HG03442 (cell line): ENCODE measurements around the gene CXCL8.
"Not testable (repeated sequence)": the region's sequence is repeated elsewhere in the genome, so short reads cannot be mapped to it uniquely, and the experiment has no call there.

Experiments
- ATAC-seq: cut with Tn5 transposase; IDR thresholded peaks from one replicate; pipeline ENCODE4 v1.9.1; 2021; ENCODE audit warnings: mild to moderate bottlenecking, moderate library complexity; ENCODE audit not compliant: unreplicated experiment

CXCL8 gene

GRCh38 chr4:73740353-73740778 is at the start of gene CXCL8:
TSS of gene CXCL8 (plus strand) at chr4:73740569. CDS start at chr4:73740659, 90 bp downstream.
- no peak for ATAC-seq

GRCh38 chr4:73691201-73691600 is 49.2 kb upstream of the CXCL8 start:
- not testable (repeated sequence) for ATAC-seq

- no peak for ATAC-seq
Observed at GRCh38 chr4:73691759-73692158, 48.6 kb upstream of the CXCL8 start.

GRCh38 chr4:73692254-73692653 is 48.1 kb upstream of the CXCL8 start:
- ATAC-seq: no peak

- no peak for ATAC-seq
Observed at GRCh38 chr4:73692701-73693100, 47.7 kb upstream of the CXCL8 start.

GRCh38 chr4:73693811-73694210 is 46.6 kb upstream of the CXCL8 start:
- ATAC-seq: no peak

DNA sequence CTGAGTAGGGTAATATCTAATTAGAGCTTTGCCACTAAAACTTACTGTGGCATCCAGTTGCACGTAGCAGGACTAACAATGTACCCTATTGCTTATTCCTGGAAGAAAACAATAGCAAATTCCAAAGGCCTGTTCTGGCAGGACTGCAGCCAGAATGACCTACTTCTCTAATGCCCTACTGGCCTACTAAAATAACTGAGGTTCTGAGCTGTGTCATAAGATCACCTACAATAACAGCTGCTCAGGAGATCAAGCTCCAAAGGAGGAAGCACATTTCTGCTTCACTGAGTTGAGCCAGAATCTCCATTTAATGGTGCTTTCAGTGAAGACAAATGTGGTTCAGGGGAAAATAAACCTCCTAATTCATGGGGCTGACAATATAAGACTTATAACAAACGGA is 42.2 kb upstream of the CXCL8 start:
- no peak for ATAC-seq

DNA sequence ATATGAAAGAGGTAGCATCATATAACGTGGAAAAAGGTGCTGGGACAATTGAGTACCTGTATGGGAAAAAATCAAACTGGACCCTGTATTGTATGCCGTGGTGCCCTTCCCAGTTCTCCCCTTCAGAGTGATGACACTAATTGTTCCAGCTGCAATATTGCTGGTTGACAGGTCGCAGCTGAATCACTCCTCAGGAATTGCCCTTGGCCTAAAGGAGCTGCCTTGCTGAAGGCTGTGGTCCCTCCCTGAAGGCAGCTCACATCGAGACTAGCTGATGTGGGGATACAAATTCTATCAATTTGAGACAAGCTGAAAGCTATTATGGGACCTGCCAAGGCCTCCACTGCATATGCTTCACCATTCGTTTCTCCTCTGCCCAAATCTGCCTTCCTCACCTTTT is 39.3 kb upstream of the CXCL8 start:
- ATAC-seq: no peak

GRCh38 chr4:73702796-73703287 is 37.5 kb upstream of the CXCL8 start:
- ATAC-seq: no peak

GRCh38 chr4:73703320-73703719 is 37.0 kb upstream of the CXCL8 start:
- no peak for ATAC-seq

GRCh38 chr4:73704314-73705055 is 35.9 kb upstream of the CXCL8 start:
- ATAC-seq: no peak

DNA sequence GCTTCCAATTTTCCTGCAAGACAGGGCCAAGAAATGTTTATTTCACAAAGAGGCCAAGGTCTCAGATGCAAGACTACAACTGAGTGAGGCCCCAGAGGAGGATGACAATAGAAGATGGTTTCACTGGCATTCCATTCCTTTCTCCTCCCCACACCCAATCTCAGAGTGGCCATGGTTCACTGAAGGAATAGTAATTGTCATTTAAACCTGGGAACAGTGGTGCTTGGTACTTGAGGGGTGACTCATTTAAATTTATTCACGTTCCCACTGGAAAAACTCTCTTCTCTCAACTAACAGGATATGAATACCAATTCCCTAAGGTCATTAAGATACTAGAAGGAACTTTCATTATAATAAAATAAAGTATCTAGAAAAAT is 35.3 kb upstream of the CXCL8 start:
- ATAC-seq: no peak

GRCh38 chr4:73705721-73706120 is 34.6 kb upstream of the CXCL8 start:
- ATAC-seq: no peak

GRCh38 chr4:73706811-73707210 is 33.6 kb upstream of the CXCL8 start:
- no peak for ATAC-seq

DNA sequence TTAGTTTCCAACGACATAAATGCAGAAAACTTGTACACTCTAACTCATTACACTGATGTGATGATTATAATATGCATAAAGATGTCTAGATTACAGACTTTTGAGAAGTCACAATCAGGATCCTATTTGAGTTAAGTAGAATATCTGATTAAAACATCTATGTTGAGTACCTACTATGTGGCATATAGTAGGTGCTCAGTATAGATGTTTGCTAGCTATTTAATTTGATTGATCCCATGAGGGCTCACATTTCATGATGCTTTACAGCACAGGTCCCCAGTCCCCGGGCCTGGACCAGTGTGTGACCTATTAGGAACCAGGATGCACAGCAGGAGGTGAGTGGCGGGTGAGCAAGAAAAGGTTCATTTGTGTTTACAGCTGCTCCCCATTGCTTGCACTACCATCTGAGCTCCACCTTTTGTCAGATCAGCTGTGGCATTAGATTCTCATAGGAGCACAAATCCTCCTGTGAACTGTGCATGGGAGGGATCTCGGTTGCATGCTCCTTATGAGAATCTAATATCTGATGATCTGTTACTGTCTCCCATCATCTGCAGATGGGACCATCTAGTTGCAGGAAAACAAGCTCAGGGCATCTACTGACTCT is 33.0 kb upstream of the CXCL8 start:
- ATAC-seq: no peak

GRCh38 chr4:73707918-73708577 is 32.3 kb upstream of the CXCL8 start:
- no peak for ATAC-seq

GRCh38 chr4:73709451-73710033 is 30.8 kb upstream of the CXCL8 start:
- ATAC-seq: no peak

- ATAC-seq: no peak
Observed at GRCh38 chr4:73710094-73710493, 30.3 kb upstream of the CXCL8 start.

- no peak for ATAC-seq
Observed at GRCh38 chr4:73711989-73712388, 28.4 kb upstream of the CXCL8 start.

DNA sequence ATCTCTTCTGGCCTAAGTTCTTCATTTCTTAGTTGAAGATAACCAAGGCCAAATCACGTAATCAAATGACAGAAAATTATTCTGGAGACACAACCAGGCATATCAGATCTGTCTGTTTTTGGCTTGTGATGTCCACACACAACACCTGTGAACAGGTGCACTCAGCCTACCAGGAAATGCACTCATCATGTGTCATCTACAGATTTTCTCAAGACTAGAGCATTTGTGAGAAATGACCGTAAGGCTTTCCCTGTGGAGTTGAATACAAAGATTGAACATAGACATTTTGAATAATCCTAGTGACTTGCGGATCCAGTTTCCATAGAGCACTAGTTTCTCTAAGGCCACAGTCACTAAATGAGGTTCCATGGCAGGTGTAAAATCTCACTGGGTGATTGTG is 26.7 kb upstream of the CXCL8 start:
- ATAC-seq: no peak

- ATAC-seq: no peak
Observed at GRCh38 chr4:73714647-73715046, 25.7 kb upstream of the CXCL8 start.

GRCh38 chr4:73715659-73716058 is 24.7 kb upstream of the CXCL8 start:
- ATAC-seq: no peak
